HG02798 (cell line): ENCODE data around the gene HDAC6.
"Not testable (repeated sequence)": the region's sequence is repeated elsewhere in the genome, so short reads cannot be mapped to it uniquely, and the experiment has no call there.

Experiments
- ATAC-seq: cut with Tn5 transposase; IDR thresholded peaks from one replicate; pipeline ENCODE4 v1.9.1; 2021; ENCODE audit warnings: mild to moderate bottlenecking; ENCODE audit not compliant: unreplicated experiment, poor library complexity

HDAC6 gene

GRCh38 chrX:48818866-48819265, 17.0 kb downstream of the HDAC6 start:
- no peak for ATAC-seq

DNA sequence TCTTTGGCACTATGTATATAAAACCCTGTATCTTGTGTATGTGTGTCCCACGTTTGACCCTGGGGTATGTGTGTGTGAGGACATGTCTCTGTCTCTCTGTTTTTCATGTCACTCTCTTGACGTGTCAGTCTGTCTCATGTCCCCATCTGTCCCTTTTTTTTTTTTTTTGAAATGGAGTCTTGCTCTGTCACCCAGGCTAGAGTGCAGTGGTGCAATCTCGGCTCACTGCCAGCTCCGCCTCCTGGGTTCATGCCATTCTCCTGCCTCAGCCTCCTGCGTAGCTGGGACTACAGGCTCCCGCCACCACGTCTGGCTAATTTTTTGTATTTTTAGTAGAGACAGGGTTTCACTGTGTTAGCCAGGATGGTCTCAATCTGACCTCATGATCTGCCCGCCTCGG, 17.5 kb downstream of the HDAC6 start:
- not testable (repeated sequence) for ATAC-seq

GRCh38 chrX:48823053-48823452, 21.2 kb downstream of the HDAC6 start:
- no peak for ATAC-seq

DNA sequence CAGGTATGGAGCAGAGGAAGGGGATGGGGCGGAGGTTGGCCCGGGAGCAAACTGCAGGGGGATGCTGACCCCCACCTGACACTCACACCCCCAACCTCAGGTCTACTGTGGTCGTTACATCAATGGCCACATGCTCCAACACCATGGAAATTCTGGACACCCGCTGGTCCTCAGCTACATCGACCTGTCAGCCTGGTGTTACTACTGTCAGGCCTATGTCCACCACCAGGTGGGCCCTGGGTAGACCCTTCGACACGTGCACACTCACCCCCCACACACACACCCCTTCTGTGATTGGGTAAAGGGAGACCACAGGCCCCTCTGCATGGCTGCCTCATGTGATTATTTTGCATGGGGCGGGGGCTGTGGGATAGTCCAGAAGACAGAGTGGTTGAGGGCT, 22.2 kb downstream of the HDAC6 start:
- ATAC-seq: no peak

DNA sequence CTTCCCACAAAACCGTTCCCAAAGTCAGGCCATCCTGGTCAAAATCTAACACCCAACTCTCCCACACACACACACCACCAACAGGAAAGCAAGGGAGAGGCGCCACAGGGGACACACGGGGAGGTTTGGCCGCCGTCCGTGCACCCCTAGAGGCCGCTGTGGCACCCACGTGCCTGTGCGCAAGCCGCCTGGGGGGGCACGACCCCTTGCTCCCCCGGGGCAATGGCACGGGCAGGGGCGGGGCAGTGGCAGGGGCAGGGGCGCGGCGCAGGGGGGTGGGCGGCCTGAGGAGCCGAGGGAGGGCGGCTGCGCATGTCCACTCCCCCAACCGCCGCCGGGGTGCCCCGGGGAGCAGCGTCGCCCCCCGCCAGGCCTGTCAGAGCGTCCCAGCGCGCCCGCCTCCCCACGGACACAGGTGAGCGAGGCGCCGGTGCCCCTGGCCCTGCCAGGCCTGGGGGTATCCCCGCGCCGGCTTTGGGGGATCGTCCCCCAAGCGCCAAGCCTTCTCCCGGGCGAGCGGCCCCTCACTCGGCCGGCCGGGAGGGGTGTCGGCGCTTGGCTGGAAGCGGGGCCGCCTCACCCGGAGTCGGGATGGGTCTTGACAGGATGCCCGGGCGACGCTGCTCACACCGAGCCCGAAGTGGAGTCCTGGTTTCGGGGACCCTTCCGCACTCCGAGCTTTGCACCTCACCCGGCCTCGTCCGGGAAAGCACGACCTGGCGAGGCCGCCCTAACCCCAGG, 24.4 kb downstream of the HDAC6 start, which contains the start of gene ERAS:
Gene ERAS (plus strand): TSS at position 379 of the 741 bp plus-strand sequence. CDS start 2,611 bp downstream, outside the sequence.
- no peak for ATAC-seq

DNA sequence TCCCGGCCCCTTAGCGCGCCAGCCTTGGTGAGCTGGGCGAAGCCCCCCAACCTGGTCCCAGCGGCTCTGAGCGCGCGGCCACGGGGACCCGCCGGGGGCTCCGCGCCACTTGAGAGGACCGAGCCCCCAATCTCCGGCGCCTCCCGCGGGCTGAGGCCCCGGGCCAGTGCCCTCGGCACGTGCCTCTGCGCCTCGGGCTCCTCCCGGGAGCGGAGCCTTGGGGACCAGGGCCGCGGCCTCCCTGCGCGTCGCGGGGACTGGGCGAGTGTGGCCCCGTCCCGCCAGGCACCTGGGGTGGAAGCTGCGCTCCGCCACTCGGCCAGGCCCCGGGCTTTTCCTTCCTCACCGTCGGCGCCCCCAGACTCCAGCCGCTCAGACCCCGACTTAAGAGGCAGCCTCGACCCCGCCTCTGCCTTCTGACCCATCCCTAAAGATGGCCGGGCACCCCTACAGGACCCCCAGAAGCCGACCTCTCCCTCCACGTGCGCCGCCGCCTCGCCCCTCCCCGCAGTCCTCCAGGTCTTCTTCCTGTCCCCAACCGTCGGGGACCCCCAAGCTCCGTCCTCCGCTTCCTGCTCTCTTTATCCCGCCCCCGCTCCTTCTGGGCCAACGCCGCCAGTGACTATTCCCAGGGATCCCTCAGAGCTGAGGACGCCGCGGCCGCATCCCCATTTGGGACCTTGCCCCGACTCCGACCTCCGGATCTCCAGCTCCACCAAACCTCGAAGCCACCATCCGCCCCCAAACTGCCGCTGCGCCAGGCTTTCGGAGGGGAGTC, 25.2 kb downstream of the HDAC6 start:
- ATAC-seq: no peak

GRCh38 chrX:48827654-48827968, 25.7 kb downstream of the HDAC6 start:
- ATAC-seq: no peak

DNA sequence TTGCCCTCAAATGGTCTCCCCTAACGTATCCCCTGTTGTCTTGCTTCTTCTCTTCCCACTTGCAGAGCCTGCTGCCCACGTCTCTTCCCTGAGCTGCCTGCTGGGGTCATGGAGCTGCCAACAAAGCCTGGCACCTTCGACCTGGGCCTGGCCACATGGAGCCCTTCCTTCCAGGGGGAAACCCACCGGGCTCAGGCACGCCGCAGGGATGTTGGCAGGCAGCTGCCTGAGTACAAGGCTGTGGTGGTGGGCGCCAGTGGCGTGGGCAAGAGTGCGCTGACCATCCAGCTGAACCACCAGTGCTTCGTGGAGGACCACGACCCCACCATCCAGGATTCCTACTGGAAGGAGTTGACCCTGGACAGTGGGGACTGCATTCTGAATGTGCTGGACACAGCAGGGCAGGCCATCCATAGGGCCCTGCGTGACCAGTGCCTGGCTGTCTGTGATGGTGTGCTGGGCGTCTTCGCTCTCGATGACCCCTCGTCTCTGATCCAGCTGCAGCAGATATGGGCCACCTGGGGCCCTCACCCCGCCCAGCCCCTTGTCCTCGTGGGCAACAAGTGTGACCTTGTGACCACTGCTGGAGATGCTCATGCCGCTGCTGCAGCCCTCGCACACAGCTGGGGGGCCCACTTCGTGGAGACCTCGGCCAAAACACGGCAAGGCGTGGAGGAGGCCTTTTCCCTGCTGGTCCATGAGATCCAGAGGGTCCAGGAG, 27.3 kb downstream of the HDAC6 start:
- no peak for ATAC-seq

DNA sequence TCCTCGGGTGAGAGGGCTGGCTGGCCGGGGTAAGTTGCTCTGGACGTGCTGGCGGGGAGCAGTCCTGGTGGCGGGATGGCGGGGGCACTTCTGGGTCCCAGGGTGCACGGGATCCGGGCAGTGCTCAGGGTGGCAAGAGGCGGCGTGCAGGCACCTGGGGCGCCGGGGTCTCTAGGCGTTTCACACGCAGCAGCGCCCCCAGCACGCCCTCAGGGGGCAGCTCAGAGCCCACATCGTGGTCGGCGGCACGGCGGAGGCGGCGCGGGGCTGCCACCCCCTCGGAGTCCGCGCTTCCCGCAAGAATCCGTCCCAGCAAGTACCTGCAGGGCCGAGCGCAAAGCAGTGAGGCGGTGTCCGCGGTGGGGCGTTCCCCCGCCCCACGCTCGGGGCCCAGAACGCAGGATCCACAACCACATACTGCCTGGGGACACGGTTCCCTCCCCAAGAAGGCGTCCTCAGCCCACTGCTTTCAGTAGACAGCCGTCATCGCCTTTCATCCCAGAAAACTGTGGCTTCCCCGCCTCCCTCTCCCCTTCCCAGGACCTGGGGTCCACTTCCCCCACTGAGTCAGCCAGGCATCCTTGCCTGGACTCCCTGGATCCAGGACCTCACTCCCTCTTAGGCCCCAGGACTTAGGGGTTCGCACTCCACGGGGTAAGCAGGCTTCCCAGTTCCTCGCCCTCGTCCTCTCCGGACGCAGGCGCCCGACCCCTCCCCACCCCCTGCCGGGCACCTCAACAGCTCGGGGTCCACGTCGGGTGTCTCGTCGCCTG, 29.5 kb downstream of the HDAC6 start:
- no peak for ATAC-seq

GRCh38 chrX:48831909-48832291, 30.0 kb downstream of the HDAC6 start:
- ATAC-seq: no peak

DNA sequence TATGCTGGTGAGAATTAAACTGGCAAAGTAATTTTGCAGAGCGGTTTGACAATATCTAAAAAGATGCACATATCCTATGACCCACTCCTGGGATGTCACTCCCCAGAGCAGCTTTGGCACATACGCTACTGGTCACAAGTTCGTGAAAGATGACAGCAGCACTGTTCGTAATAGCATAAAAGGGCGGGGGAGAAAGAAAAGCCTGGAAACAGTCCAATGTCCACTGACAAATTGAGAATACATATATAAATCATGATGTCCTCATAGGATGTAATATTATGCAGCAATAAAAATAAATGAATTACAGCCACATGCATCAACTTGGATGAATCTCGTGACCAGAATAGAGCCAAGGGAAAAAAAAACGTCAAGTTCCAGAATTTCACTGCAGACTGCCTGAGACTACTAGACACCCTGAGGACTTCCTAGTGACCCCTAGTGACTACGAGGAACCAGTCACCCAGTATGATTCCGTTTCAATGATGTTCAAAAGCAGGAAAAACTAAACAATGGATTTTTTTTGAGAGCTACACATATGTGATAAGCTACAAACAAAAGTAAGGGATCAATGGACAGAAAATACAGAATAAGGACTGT, 31.8 kb downstream of the HDAC6 start:
- no peak for ATAC-seq

- no peak for ATAC-seq
These were observed 32.5 kb downstream of the HDAC6 start for GRCh38 chrX:48834383-48834709.

DNA sequence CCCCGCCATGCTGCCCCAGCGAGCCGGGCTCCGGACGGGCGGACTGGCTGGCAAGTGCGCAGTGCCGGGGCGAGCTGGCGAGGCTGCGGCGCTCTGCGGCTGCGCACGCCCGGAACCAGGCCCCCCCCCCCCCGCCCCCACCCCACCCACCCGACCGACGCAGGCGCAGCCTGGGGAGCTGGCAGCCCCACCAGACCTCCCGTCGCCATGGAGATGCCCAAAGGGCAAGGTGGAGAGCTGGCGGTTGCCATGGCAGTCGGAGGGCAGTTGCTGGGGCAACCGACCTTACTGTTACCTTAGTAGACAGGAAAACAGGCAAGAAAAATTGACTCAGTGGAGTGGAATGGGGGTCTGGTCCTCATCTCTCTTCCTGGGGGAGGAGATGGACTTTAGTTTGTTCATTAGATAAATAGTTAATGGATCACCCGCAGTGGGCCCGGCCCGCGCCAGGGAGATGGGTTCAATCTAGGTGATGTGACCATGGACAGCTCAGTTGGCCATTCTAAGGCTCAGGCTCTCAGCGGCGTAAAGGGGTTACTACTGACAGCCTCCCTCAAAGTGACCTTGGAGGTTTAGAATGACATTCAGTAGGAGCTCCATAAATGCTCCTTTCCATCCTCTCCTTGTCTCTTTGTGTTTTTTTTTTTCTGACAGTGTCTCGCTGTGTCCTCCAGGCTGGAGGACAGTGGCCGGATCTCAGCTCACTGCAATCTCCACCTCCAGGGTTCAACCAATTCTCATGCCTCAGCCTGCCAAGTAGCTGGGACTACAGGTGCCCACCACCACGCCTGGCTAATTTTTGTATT, 33.9 kb downstream of the HDAC6 start, which contains the start of gene PCSK1N:
Gene PCSK1N (minus strand): TSS at position 87 of the 806 bp plus-strand sequence. CDS start 78 bp downstream, at position 9.
- no peak for ATAC-seq

DNA sequence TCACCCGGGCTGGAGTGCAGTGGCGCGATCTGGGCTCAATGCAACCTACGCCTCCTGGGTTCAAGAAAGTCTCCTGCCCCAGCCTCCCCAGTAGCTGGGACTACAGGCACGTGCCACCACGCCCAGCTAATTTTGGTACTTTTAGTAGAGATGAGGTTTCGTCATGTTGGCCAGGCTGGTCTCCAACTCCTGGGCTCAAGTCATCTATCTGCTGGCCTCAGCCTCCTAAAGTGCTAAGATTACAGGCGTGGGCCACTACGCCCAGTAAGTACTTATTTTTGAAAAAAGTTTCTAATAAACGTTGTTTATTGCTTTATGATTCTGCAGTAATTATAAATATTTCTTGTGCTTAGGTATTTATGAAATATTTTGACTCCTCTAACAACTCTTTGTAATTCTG, 37.8 kb downstream of the HDAC6 start:
- no peak for ATAC-seq

DNA sequence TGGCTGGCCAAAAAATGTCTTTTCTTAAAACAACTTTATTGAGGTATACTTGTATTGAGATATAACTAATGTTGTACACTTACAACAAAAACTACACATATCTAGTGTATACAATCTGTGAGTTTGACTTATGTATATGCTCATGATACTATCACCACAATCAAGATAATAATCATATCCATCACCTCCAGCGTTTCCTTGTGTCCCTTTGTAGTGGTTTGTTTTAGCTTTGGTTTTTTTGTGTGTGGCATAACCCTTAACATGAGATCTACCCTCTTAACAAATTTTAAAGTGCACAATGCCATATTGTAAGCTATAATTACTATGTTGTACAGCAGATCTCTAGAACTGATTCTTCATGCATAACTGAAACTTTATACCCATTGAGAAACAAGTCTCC, 47.0 kb downstream of the HDAC6 start:
- ATAC-seq: no peak

DNA sequence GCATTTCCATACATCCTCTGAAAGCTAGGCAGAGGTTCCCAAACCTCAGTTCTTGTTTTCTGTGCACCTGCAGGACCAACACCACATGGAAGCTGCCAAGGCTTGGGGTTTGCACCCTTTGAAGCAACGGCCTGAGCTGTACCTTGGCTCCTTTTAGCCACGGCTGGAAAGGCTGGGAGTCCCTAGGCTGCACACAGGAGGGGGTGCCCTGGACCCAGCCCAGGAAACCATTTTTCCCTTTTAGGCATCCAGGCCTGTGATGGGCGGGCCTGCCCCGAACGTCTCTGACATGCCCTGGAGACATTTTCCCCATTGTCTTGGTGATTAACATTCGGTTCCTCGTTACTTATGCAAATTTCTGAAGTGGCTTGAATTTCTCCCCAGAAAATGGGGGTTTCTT, 51.0 kb downstream of the HDAC6 start:
- ATAC-seq: no peak

- ATAC-seq: not testable (repeated sequence)
These were observed 51.6 kb downstream of the HDAC6 start for GRCh38 chrX:48853494-48853893.

GRCh38 chrX:48854121-48854804, 52.4 kb downstream of the HDAC6 start:
- not testable (repeated sequence) for ATAC-seq

DNA sequence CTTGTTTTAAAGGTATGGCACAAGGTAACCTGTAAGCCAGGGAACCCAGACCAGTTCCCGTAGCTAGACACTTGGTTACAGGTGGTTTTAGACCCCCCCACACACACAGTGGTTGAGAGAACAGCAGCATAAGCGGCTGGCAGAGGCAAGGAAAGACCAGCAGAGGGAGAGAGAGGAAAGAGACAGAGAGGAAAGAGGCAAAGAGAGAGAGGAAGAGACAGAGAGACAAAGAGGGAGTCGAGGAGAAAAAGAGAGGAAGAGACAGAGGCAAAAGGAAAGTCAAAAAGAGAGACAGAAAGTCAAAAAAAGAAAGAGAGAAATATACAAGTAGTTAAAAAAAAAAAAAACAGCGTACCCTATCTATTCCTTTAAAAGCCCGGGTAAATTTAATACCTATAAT, 53.0 kb downstream of the HDAC6 start:
- ATAC-seq: no peak
